HG02970 (cell line): ENCODE results near the gene PCSK6.
"Not testable (repeated sequence)": the region's sequence is repeated elsewhere in the genome, so short reads cannot be mapped to it uniquely, and the experiment has no call there.

Experiments
- ATAC-seq: cut with Tn5 transposase; IDR thresholded peaks from one replicate; pipeline ENCODE4 v1.9.1; 2021; ENCODE audit warnings: mild to moderate bottlenecking, moderate library complexity, moderate number of reproducible peaks; ENCODE audit not compliant: unreplicated experiment, low FRiP score

Gene PCSK6

DNA sequence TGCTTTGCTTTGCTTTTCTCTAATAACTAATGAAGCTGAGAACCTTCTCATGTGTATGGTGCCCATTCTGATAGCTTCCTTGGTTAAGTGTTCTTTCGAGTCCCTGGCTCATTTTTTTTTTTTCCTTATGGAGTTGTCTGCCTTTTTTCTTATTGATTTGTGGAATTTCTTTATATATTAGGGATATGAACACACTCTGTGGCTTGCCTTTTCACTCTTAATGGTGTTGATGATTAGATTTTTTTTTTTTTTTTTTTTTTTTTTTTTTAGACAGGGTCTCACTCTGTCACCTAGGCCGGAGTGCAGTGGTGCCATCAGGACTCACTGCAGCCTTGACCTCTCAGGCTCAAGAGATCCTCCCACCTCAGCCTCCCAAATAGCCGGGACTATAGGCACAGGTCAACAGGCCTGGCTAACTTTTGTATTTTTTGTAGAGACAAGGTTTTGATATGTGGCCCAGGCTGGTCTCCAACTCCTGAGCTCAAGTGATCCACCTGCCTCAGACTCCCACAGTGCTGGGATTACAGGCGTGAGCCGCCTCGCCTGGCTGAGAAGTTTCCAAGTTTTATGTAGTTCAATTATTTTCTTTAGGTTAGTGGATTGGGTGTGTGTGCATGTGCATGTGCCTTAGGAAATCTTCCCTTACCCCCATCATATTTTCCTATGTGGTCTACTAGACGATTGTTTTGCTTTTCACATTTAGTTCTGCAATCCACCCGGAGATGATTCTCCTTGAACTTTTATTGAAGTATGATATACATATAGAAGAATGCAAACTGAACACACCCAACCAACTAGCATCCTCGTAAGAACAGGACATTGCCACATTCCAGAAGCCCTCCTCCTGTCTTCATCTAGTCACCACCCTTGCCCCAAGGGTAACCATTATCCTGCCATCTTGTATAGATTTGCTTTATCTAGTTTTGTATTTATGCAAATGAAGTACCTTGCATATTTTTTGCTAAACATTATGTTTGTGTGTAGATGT is 192.8 kb downstream of the PCSK6 start:
- ATAC-seq: no peak

DNA sequence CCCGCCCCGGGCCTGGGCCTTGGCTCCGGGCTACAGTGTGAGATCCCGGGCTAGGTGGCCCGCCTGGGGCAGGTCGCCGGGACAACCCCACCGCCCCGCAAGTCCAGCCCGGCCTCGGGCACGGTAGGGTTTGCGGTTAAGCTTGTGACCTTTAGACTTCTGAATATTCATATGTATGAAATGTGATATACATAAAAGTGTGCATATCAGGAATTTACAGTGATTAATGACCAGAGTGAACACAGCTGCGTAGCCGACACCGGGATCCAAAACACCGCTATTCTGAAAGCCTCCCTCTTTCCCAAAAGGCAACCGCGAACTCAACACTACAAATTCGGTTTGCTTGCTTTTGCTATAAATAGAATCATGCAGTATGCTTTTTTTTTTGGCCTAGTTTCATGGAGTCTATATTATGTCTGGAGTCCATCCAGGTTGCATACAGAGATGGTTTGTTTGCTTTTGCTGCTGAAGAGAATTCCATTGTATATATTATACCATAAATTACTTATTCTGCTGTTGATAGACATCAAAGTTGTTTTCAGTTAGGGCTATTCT is 193.8 kb downstream of the PCSK6 start:
- ATAC-seq: no peak

DNA sequence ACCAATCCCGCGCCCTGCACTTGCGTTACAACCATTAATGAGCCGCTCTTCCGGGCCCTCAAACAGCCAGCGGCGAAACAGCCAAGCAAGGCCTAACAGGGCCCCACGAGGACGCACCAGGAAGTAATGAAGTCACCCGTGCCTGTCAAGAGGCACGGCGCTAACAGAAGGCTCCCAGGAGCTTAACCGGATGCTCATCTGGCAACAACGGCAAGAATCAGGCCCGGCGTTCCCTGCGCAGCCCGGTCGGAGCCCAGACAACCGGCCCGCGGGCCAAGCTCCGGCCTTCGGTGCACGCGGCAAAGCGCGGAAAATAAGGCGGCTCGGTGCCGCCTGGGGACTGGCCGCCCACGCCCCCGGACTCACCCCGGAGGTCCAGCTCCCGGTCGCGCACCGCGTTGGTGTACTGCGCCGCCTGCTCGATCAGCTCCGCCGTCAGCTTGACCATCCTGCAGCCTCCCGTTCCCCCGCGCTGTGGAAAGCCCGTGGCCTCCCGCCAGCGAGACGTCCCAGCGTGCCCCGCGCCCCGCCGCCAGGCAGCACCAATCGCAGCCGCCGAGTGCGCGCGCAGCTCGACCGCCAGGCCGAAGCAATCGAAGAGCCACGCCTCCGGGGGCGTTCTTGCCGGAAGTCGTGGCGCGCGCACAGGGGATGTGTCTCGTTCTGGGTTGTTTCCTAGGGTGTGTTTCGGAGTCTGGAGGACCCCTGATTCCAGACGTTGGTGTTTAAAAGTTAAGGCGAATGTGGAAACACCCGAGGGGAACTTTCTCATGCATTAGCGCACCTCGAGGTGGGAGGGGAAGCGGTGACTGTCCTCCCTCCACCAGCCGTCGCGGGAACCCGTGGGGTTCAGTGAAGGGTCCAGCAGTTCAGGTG is 194.5 kb downstream of the PCSK6 start, which contains the start of gene SNRPA1:
TSS of gene SNRPA1 (minus strand) at position 518 of the 876 bp plus-strand sequence. CDS start at position 448, 70 bp downstream.
- ATAC-seq: peak; percentile 90

DNA sequence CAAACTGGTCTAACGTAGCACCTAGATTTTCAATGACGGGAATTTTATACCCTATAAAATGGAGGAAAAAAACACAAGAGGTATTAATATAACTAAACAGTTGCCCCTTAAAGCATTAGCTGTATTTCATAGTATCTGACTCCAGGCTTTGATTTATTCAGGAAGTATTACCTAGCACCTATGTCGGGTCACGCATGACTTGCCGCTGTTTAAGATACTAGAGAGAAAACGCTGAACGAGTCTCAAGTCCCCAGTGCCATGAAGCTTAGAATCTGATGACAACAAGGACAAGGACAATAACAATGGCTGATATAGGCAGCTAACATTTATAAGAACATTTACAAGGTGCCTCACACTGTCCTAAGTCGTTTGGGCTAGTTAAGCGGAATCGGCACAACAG is 196.4 kb downstream of the PCSK6 start:
- ATAC-seq: no peak

DNA sequence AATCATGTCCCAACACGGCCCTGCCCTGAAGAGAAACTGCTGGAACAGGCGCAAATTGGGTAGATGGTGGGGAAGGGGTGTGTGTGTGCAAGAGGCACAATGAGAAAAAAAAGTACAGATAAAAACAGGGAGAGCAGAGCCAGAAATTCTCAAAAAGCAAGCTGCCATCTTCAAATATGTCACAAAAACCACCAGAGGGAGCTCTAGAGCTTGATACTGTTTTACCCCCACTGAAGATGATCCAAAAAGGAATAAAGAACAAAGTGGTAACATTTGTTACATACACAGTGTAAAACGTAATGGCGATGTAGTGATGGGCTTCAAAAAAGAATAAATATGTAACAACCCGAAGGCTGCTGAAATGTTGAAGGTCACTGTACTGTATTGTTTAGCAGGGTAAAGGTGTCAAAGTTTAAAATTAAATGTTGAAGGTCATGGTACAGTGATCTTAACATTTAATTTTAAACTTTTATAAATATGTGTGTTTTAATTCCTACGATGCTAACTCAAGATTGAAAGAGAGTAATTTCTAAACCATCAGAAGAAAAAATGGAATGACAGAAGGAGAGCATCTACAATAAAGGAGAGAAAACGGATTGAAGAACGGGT is 200.5 kb downstream of the PCSK6 start:
- ATAC-seq: no peak

DNA sequence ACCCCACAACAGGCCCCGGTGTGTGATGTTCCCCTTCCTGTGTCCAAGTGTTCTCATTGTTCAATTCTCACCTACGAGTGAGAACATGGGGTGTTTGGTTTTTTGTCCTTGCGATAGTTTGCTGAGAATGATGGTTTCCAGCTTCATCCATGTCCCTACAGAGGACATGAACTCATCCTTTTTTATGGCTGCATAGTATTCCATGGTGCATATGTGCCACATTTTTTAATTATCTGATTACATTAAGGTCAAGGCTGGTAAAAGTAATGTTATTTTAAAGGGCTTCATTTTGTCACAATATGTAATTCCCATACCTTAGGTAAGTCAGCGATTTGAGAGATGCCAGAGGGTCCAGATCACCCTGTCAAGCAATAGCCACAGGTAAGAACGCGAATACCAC is 202.2 kb downstream of the PCSK6 start:
- ATAC-seq: not testable (repeated sequence)

DNA sequence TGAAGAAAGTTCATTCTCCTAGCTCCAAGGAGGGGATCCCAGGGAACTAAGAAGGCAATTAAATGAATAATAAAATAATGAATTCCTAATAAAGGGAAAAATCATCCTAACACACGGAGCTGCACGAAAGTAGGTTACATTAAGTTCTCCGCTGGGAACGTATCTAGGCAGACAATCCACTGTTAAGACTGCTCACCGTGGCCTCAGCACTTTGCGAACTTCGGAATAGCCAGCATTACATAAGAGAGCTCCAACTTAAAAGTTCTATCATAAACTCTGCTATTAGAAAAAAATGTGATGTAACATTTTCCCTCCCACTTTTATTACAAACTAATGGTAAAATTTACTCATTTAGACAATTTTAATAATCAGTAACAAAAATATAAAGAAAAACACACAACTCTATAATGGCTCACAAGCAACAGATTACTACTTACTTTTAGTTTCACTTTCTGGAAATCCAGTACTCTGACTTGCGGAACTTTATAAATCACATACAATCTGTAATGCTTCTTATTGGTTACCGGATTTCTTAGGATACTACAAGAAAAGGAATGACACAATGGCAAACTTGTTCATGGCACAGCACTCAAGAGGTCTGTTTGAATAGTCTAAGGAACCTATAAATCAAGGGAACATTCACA is 202.9 kb downstream of the PCSK6 start:
- ATAC-seq: no peak

DNA sequence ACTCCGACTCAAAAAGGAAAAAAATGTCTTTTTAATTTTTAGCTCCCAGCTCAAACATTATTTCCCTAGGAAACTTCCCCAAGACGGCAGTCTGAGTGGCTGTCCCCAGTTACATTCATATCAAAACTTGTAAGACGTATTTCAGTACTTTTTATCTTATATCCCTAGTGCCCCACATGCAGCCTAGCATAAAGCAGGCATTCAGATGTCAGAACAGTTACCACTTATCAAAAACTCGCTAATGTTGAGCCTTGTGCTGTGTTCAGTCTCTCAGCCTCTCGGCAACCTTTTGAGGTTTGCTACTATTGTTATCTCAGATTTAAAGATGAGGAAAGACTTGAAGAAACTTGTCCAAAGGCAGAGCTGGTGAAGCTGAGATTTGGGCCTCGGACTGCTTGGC is 205.6 kb downstream of the PCSK6 start:
- no peak for ATAC-seq

DNA sequence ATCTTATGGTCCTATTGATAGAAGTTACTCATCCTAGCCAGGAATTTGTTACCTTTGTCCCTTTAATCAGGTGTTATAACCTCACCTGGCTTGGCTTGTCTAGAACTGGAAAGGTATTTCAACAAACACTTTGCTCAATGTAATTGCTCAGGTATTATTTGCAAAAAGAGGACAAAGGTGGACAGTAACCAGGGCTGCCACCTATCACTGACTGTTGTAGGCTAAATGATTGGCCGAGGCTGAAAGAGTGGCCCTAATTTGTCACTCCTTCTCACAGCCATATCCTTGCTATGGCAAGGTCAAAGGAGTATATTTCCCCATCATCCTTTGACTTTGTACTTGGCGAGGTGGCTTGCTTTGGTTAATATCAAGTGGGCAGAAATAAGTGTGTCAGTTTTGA is 209.5 kb downstream of the PCSK6 start:
- ATAC-seq: no peak

DNA sequence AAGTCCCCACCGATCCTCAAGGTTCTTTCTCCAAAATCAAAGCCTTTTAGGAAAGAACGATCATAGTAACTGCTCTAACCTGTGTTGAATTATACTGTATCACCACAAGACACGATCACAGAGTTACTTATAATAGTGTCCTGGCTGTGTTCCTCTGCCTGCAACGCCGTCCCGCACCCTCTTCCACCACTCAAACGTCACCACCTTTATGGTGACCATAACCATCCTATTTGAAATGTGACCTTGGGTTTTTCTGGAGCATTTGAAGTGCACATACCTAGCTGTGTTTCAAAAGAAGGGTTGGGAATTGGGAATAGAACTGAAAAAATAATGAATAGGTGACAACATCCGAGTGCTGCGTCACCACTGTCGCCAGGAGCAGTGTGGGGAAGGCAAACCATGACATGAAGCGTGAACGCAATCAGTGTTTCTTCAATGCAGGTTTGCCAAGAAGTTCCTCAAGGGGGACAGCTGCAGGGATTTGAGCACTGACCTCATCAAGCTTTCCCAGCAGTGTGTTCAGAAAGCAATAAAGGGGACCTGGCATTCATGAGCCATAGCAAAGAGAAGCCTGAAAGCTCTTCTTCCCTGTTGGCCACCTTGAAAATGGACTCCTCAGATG is 211.5 kb downstream of the PCSK6 start:
- no peak for ATAC-seq

DNA sequence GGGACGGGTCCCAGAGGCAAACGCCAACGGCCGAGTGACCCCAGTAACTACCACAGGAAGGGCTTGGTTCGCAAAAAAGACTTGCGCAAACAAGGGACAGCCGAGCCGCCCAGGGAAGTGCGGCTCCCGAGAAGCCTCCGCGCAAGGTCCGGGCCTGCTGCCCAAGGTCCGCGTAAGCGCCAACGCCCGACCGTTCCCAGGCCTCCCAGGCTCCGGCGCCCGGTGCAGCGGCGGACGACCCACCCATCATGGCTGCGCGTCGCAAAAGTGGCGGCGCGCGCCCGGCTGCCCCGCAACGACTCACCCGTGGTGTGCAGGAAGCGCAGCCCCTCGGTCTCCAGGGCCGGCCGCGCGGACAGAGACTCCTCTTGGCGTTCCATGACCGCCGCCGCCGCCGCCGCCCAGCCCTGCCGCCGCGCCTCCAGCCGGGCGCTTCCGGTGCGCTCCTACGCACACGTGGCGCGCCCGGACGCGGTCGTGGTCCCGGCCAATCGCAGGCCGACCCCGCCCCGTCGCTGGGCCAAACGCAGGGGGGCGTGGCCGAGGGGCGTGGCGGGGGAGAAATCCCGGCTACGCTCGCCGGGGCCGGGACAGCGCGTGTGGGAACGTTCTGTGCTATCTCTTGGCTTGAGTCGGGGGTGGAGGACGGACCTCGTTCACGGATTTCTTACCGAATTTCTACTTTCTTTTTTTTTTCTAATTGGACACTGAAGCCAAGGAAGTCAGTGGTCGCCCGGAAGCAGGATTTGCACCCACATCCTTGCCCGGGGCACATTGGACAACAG is 212.3 kb downstream of the PCSK6 start, which contains the start of gene SELENOS:
TSS of gene SELENOS (minus strand) at position 448 of the 785 bp plus-strand sequence. CDS start at position 380, 68 bp downstream.
- peak; percentile 87 for ATAC-seq

DNA sequence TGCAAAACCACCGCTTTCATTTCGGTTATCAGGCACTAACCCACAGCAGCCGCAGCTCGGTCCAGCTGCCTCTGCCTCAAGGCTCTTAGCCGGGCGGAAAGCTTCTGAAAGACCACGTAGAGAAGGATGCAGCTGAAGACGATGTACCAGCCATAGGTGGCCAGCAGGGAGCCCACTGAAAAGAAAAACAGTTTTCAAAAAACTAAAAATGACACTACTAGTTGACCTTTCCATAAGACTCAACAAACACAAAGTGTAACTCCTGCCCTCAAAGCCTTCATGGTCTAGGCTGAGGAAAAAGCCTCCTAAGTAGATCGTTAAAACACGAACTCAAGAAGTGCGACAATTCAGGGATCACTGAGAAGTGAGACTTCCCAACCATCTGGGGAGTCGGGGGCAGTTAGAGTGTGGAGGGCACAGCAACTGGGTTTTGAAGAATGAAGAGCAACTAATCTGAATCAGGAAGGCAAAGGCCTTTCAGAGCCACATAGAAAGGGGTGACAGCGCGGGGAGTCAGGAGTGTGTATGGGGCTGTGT is 212.9 kb downstream of the PCSK6 start:
- ATAC-seq: no peak

DNA sequence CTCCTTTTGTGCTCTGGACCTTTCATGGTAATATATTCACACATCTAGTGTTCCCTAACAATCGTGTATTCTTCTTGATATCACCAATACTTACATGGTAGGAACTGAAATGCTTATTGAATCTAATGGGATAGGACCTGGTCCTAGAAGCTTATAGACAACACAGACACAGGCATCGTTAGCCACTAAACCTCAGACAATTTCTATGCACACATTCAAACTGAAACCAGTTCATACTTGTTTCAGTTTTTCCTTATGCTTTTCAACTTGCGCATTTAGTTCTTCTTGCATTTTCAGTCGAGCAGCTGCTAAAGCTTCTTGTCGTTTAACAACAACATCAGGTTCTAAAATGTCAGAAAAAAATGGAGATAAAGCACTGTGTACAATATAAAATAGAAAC is 214.5 kb downstream of the PCSK6 start:
- ATAC-seq: no peak

DNA sequence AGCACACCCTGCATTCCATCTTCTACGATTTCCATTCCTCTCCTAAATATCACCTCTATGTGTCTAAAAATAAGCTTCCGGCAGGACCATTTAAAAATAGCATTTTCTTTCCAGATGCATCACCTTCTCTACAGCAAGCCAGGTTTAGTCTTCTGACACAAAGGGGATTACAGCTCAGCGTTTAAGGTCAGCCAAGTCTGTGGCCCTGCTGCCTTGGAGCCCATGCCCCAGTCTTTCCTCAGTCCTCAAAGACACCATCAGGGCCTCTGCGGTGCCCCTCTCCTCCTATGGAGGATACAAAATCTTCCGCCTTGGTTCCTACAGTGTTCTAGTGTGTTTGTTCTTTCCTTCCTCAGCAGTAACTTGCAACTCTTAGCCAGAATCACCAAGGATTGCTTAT is 216.0 kb downstream of the PCSK6 start:
- ATAC-seq: no peak

DNA sequence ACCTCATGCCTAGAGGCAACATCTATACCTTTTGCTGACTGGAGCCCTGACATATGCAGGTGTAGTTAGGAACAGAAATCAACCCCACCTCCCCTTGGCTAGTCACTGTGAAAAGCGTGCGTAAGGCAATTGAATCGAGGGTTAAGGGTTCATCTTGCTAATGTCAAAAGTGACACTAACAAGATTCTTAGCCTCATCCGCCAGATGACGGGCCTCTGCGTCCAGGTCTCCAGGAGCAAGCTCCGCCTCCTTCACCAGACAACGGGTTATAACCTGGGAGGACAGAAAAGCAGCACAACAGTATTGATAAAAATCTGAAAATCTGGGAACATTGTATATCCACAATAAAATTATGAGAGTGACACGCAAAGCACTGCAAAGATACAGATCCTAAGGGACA is 216.9 kb downstream of the PCSK6 start:
- no peak for ATAC-seq

DNA sequence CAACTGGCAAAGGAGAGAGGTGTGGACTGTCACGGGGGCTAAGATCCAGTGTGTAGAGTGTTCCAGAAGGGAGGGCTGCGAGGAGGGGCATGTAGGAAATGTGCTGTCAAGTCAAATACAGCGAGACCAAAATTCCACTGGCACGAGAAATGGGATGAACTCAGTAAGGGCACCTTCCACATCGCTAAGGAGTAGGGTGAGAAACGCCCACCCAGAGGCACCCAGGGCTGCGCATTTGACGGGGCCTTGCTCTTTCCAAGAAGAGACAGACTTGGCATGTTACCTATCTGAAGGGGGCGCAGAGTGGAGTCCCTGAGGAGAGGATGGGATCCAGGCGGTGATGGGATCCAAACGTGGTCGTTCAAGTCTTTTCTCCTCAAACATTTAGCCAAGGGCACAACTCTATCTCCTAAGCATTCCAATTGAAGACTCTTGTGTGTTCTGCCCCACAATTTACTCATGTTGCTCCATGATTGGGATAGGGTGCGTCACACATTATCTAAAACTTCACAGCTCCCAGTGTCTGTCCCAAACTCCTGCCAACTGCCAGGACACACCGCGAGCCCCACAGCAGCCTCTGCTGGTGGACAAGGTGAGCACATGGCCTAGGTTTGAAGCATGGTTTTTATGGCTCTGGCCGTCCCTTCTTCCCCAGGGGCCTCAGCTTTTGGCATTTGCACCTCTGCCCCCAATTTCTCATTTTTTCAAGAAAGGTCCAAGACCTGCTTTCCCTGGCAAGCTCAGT is 219.9 kb downstream of the PCSK6 start:
- ATAC-seq: no peak

DNA sequence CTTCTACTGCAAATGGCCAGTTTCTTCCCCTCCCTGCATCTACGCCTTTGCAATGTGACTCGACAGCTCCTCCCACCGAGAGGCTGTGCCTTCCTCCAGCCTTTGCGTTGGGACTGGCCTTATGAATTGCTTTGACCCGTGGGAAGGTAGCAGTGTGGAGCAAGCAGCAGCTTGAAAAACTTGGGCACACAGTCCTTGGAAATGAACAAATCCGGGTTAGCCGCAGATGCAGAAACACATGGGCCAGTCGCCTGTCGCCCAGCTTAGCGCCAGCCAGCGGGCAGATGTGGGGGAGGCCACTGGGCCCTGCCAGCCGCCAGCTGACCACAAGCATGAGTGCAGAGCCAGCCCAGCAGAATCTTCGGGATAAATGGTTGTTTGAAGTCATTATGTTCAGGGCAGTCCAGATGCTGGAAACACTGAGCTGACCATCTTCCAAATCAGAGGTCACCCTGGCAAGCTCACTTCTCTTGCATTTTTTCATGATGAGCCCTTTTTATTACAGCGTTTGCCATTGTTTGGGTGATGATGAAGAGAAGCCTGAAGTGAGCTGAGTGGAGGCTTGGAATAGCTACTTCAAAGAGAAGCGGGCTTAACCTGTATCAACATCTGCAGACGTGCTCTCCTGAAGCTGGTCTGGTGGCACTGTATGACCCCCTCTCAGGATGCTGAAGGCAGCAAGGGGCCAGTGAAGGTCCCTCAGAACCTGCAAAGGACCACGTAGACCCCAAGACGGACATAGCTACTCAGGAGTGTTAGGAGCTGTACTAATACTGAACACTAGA is 222.0 kb downstream of the PCSK6 start:
- ATAC-seq: no peak
